SHP77 treated with DMSO at 0.1 percent for 48 hours (cell line): ENCODE measurements around the gene KCNK10.
"Not testable (repeated sequence)": the region's sequence is repeated elsewhere in the genome, so short reads cannot be mapped to it uniquely, and the experiment has no call there.

Source experiments
- DNase-seq: peaks from one replicate; lab custom pipeline; 2025; lab: John Stamatoyannopoulos, UW

The KCNK10 gene

GRCh38 chr14:88269806-88270420 is 53.2 kb downstream of the KCNK10 start:
- no peak for DNase-seq

- no peak for DNase-seq
Measured at GRCh38 chr14:88266474-88266873, 56.6 kb downstream of the KCNK10 start.

GRCh38 chr14:88264116-88264515 is 59.0 kb downstream of the KCNK10 start:
- DNase-seq, result no peak

GRCh38 chr14:88261302-88261701 is 61.8 kb downstream of the KCNK10 start:
- DNase-seq, result not testable (repeated sequence)

- no peak for DNase-seq
Measured at GRCh38 chr14:88258021-88258420, 65.0 kb downstream of the KCNK10 start.

GRCh38 chr14:88256997-88257950 is 65.8 kb downstream of the KCNK10 start:
- DNase-seq, result no peak

GRCh38 chr14:88255798-88256197 is 67.3 kb downstream of the KCNK10 start:
- no peak for DNase-seq

GRCh38 chr14:88255196-88255595 is 67.9 kb downstream of the KCNK10 start:
- no peak for DNase-seq

- DNase-seq, result no peak
Measured at GRCh38 chr14:88252498-88252897, 70.6 kb downstream of the KCNK10 start.

GRCh38 chr14:88251650-88252049 is 71.4 kb downstream of the KCNK10 start:
- no peak for DNase-seq

- no peak for DNase-seq
Measured at GRCh38 chr14:88249266-88249665, 73.8 kb downstream of the KCNK10 start.

- no peak for DNase-seq
Measured at GRCh38 chr14:88248606-88249005, 74.5 kb downstream of the KCNK10 start.

- peak; percentile 28 for DNase-seq
Measured at GRCh38 chr14:88247228-88247627, 75.8 kb downstream of the KCNK10 start.

- peak; percentile 42 for DNase-seq
Measured at GRCh38 chr14:88245321-88245720, 77.7 kb downstream of the KCNK10 start.

- DNase-seq, result no peak
Measured at GRCh38 chr14:88243946-88244345, 79.1 kb downstream of the KCNK10 start.

- no peak for DNase-seq
Measured at GRCh38 chr14:88242446-88242845, 80.6 kb downstream of the KCNK10 start.

- no peak for DNase-seq
Measured at GRCh38 chr14:88241810-88242209, 81.3 kb downstream of the KCNK10 start.

GRCh38 chr14:88234442-88234841 is 88.6 kb downstream of the KCNK10 start:
- DNase-seq, result no peak

GRCh38 chr14:88233915-88234314 is 89.2 kb downstream of the KCNK10 start:
- DNase-seq, result no peak

- peak; percentile 58 for DNase-seq
Measured at GRCh38 chr14:88232771-88233170, 90.3 kb downstream of the KCNK10 start.

- DNase-seq, result no peak
Measured at GRCh38 chr14:88231603-88232002, 91.5 kb downstream of the KCNK10 start.

GRCh38 chr14:88229428-88229827 is 93.6 kb downstream of the KCNK10 start:
- DNase-seq, result no peak

- no peak for DNase-seq
Measured at GRCh38 chr14:88228522-88229236, 94.4 kb downstream of the KCNK10 start.
